ENCODE results near the gene SBSN.

Gene SBSN

GRCh38 chr19:35553385-35554000 is 25.4 kb upstream of the SBSN start:
- DNase-seq: no peak

GRCh38 chr19:35552534-35553384 is 24.6 kb upstream of the SBSN start:
- DNase-seq: no peak

- no peak for DNase-seq
These were observed 23.1 kb upstream of the SBSN start for GRCh38 chr19:35551091-35551810.

GRCh38 chr19:35549879-35550523 is 21.9 kb upstream of the SBSN start:
- DNase-seq: no peak

GRCh38 chr19:35549174-35549788 is 21.2 kb upstream of the SBSN start:
- DNase-seq: peak; percentile 78

GRCh38 chr19:35546532-35546931 is 18.4 kb upstream of the SBSN start:
- DNase-seq: no peak

GRCh38 chr19:35545855-35546381 is 17.8 kb upstream of the SBSN start:
- no peak for DNase-seq

- peak; percentile 71 for DNase-seq
These were observed 17.1 kb upstream of the SBSN start, which contains the start of gene TMEM147 for GRCh38 chr19:35545001-35545854. Gene TMEM147, plus strand, starts transcription at chr19:35545626. Its CDS starts 114 bp downstream, at chr19:35545740.

GRCh38 chr19:35544110-35544802 is 16.1 kb upstream of the SBSN start:
- DNase-seq: no peak

- no peak for DNase-seq
These were observed 15.4 kb upstream of the SBSN start for GRCh38 chr19:35543280-35544109.

GRCh38 chr19:35542209-35542608 is 14.1 kb upstream of the SBSN start:
- no peak for DNase-seq

GRCh38 chr19:35540356-35540927 is 12.3 kb upstream of the SBSN start:
- no peak for DNase-seq

- no peak for DNase-seq
These were observed 11.7 kb upstream of the SBSN start for GRCh38 chr19:35539850-35540249.

- no peak for DNase-seq
These were observed 11.2 kb upstream of the SBSN start for GRCh38 chr19:35539314-35539713.

- DNase-seq: peak; percentile 11
These were observed 6.8 kb upstream of the SBSN start for GRCh38 chr19:35534803-35535480.

GRCh38 chr19:35533822-35534392 is 5.8 kb upstream of the SBSN start:
- no peak for DNase-seq

- no peak for DNase-seq
These were observed 5.2 kb upstream of the SBSN start, which contains the start of gene GAPDHS for GRCh38 chr19:35533201-35533821. Gene GAPDHS, plus strand, starts transcription at chr19:35533456. Its CDS starts 72 bp downstream, at chr19:35533528.

- DNase-seq: no peak
These were observed 3.2 kb upstream of the SBSN start for GRCh38 chr19:35531291-35531690.

Measured in NCI-H1436 (cell line).